SH-SY5Y (cell line): ENCODE results near the gene FAIM2.

Source experiments
- GATA2 ChIP-seq: IDR thresholded peaks from 2 replicates; pipeline ENCODE4 v1.6.1; 2011; ENCODE audit warnings: mild to moderate bottlenecking, low read depth, low read length
- GATA3 ChIP-seq: IDR thresholded peaks from 2 replicates; pipeline ENCODE4 v1.6.1; 2011; ENCODE audit warnings: low read depth, mild to moderate bottlenecking, low read length, moderate library complexity

- TF ChIP-seq GATA2 (no peak), GATA3 (no peak)
Observed at GRCh38 chr12:49880756-49881414, 22.8 kb downstream of the FAIM2 start.
